GM12878 (cell line): ENCODE data around the gene C11orf42.

Experiments used
- ESRRA ChIP-seq: IDR thresholded peaks from 2 replicates; pipeline ENCODE4 v1.6.1; 2012; ENCODE audit warnings: mild to moderate bottlenecking, low read length, improper control_type of control experiment
- FOXK2 ChIP-seq: fragments of 450-650 bp; IDR thresholded peaks from 2 replicates; pipeline ENCODE4 v1.6.1; 2017; ENCODE audit warnings: mild to moderate bottlenecking, moderate library complexity
- FOXM1 ChIP-seq: IDR thresholded peaks from 2 replicates; pipeline ENCODE4 v1.6.1; 2012; ENCODE audit warnings: low read depth, mild to moderate bottlenecking, inconsistent platforms, low read length, moderate library complexity
- GABPA ChIP-seq: IDR thresholded peaks from 2 replicates; pipeline ENCODE4 v1.6.1; 2014; ENCODE audit warnings: antibody characterized with exemption, low read depth, mild to moderate bottlenecking, inconsistent platforms
- GATAD2B ChIP-seq: fragments of 450-650 bp; conservative IDR thresholded peaks from 2 replicates; pipeline ENCODE4 v1.6.1; 2017; ENCODE audit warnings: low read depth, mild to moderate bottlenecking, moderate library complexity
- POLR2A ChIP-seq: IDR thresholded peaks from 2 replicates; pipeline ENCODE4 v1.6.1; 2011; ENCODE audit warnings: low read depth, mild to moderate bottlenecking, low read length
- POLR2AphosphoS2 ChIP-seq: IDR thresholded peaks from 2 replicates; pipeline ENCODE4 v1.6.1; 2011; ENCODE audit warnings: low read depth, mild to moderate bottlenecking, low read length, improper control_type of control experiment, moderate library complexity
- POLR2AphosphoS5 ChIP-seq: IDR thresholded peaks from 2 replicates; pipeline ENCODE4 v1.6.1; 2011; ENCODE audit warnings: mild to moderate bottlenecking, low read length, inconsistent platforms
- SIX5 ChIP-seq: IDR thresholded peaks from 2 replicates; pipeline ENCODE4 v1.6.1; 2011; ENCODE audit warnings: mild to moderate bottlenecking, low read depth, low read length, moderate library complexity; ENCODE audit not compliant: severe bottlenecking
- TCF7 ChIP-seq: IDR thresholded peaks from 2 replicates; pipeline ENCODE4 v1.6.1; 2014; ENCODE audit warnings: antibody characterized with exemption, borderline replicate concordance
- ZNF274 ChIP-seq: IDR thresholded peaks from one replicate; pipeline ENCODE4 v1.8.0; 2011; ENCODE audit not compliant: insufficient read length, insufficient read depth
- ZZZ3 ChIP-seq: IDR thresholded peaks from 2 replicates; pipeline ENCODE4 v1.6.1; 2011; ENCODE audit warnings: low read depth; ENCODE audit not compliant: control insufficient read depth, insufficient read length
- TF ChIP-seq, protein P1 (sequence below), 3 experiments: IDR thresholded peaks in 2 of 3; conservative IDR thresholded peaks in 1 of 3; 2 replicates each; pipeline ENCODE4 v1.5.1; 2011; ENCODE audit warnings: low read depth in 3 of 3, low read length in 3 of 3, mild to moderate bottlenecking in 3 of 3, control low read depth in 2 of 3, moderate library complexity in 2 of 3, inconsistent platforms in 1 of 3, mixed read lengths in 1 of 3; ENCODE audit not compliant: control insufficient read depth in 2 of 3, insufficient read depth in 1 of 3; ENCODE audit errors: extremely low read depth in 1 of 3
- TF ChIP-seq, protein P2 (sequence below): IDR thresholded peaks from 2 replicates; pipeline ENCODE4 v1.6.1; 2012; ENCODE audit warnings: improper control_type of control experiment, low read depth, low read length; ENCODE audit not compliant: insufficient replicate concordance

DNA sequence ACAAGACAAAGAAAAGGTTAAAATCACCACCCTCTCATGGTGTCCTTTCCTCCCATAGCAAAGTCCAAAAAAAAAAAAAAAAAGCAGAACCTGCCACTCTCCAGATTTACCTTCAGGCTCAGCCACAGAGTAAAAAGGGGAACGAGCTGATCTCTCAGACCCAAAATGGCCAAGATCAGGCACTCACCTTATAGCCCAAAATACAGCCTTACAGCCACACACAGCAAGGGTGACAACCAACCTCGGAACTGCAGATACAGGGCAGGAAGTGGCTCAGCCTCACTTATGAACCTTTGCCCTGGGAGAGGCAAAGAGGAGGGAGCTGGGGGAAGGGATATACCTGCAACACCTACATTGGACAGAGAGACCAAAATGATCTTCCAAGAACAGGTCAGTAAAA is 24.6 kb downstream of the C11orf42 start:
- TF ChIP-seq SIX5 (no peak), TCF7 (no peak), FOXK2 (no peak), POLR2A (no peak), POLR2AphosphoS5 (no peak), GABPA (no peak), FOXM1 (no peak), ZNF274 (no peak), GATAD2B (no peak), ESRRA (no peak), ZZZ3 (no peak), POLR2AphosphoS2 (no peak)
- TF ChIP-seq, protein P1, sequence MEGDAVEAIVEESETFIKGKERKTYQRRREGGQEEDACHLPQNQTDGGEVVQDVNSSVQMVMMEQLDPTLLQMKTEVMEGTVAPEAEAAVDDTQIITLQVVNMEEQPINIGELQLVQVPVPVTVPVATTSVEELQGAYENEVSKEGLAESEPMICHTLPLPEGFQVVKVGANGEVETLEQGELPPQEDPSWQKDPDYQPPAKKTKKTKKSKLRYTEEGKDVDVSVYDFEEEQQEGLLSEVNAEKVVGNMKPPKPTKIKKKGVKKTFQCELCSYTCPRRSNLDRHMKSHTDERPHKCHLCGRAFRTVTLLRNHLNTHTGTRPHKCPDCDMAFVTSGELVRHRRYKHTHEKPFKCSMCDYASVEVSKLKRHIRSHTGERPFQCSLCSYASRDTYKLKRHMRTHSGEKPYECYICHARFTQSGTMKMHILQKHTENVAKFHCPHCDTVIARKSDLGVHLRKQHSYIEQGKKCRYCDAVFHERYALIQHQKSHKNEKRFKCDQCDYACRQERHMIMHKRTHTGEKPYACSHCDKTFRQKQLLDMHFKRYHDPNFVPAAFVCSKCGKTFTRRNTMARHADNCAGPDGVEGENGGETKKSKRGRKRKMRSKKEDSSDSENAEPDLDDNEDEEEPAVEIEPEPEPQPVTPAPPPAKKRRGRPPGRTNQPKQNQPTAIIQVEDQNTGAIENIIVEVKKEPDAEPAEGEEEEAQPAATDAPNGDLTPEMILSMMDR (IDR thresholded peaks at IDR 0.05 in 2 of 3, conservative IDR thresholded peaks at IDR 0.05 in 1 of 3; ENCODE audit: control insufficient read depth in 2 of 3, extremely low read depth in 1 of 3, insufficient read depth in 1 of 3, low read depth in 3 of 3, low read length in 3 of 3) = no peak
- TF ChIP-seq, protein P2, sequence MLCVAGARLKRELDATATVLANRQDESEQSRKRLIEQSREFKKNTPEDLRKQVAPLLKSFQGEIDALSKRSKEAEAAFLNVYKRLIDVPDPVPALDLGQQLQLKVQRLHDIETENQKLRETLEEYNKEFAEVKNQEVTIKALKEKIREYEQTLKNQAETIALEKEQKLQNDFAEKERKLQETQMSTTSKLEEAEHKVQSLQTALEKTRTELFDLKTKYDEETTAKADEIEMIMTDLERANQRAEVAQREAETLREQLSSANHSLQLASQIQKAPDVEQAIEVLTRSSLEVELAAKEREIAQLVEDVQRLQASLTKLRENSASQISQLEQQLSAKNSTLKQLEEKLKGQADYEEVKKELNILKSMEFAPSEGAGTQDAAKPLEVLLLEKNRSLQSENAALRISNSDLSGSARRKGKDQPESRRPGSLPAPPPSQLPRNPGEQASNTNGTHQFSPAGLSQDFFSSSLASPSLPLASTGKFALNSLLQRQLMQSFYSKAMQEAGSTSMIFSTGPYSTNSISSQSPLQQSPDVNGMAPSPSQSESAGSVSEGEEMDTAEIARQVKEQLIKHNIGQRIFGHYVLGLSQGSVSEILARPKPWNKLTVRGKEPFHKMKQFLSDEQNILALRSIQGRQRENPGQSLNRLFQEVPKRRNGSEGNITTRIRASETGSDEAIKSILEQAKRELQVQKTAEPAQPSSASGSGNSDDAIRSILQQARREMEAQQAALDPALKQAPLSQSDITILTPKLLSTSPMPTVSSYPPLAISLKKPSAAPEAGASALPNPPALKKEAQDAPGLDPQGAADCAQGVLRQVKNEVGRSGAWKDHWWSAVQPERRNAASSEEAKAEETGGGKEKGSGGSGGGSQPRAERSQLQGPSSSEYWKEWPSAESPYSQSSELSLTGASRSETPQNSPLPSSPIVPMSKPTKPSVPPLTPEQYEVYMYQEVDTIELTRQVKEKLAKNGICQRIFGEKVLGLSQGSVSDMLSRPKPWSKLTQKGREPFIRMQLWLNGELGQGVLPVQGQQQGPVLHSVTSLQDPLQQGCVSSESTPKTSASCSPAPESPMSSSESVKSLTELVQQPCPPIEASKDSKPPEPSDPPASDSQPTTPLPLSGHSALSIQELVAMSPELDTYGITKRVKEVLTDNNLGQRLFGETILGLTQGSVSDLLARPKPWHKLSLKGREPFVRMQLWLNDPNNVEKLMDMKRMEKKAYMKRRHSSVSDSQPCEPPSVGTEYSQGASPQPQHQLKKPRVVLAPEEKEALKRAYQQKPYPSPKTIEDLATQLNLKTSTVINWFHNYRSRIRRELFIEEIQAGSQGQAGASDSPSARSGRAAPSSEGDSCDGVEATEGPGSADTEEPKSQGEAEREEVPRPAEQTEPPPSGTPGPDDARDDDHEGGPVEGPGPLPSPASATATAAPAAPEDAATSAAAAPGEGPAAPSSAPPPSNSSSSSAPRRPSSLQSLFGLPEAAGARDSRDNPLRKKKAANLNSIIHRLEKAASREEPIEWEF = no peak
